ENCODE measurements around the gene C16orf96.

DNA sequence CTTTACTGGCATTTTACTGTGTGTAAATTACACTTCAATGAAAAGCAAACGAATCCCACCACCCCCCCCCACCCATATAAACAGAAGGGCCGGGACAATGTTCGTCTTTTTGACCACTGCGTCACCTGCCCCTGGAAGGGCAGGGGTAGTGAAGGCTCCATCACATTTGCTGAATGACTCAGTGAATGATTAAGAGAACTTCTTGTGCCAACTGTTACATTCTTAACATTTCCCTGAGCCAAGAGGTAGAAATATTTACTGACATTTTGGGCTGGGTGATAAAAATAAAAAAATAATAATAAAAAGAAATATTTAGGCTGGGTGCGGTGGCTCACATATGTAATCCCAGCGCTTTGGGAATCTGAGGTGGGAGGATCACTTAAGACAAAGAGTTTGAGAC is 24.1 kb downstream of the C16orf96 start:
- TF ChIP-seq, protein P1, sequence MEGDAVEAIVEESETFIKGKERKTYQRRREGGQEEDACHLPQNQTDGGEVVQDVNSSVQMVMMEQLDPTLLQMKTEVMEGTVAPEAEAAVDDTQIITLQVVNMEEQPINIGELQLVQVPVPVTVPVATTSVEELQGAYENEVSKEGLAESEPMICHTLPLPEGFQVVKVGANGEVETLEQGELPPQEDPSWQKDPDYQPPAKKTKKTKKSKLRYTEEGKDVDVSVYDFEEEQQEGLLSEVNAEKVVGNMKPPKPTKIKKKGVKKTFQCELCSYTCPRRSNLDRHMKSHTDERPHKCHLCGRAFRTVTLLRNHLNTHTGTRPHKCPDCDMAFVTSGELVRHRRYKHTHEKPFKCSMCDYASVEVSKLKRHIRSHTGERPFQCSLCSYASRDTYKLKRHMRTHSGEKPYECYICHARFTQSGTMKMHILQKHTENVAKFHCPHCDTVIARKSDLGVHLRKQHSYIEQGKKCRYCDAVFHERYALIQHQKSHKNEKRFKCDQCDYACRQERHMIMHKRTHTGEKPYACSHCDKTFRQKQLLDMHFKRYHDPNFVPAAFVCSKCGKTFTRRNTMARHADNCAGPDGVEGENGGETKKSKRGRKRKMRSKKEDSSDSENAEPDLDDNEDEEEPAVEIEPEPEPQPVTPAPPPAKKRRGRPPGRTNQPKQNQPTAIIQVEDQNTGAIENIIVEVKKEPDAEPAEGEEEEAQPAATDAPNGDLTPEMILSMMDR (IDR thresholded peaks at IDR 0.05; ENCODE audit: low read length) = no peak
- TF ChIP-seq EZH2phosphoT487 (IDR thresholded peaks at IDR 0.05; ENCODE audit: low read length) (no peak), EZH2 (optimal IDR thresholded peaks at IDR 0.05; ENCODE audit: low read depth, low read length) (no peak)

Data from MM.1S (cell line).